BE2C (cell line): ENCODE data around the gene ZNF212.
"Not testable (repeated sequence)": the region's sequence is repeated elsewhere in the genome, so short reads cannot be mapped to it uniquely, and the experiment has no call there.

Experiments
- DNase-seq: peaks from one replicate; pipeline ENCODE4 v3.0.0-alpha.2; 2020
- H3K27me3 ChIP-seq: fragments of 250-450 bp; sonication (Bioruptor Pico); 2 replicates; pipeline ENCODE4 v1.5.1; 2020; ENCODE audit warnings: mild to moderate bottlenecking
- H3K36me3 ChIP-seq: fragments of 250-450 bp; sonication (Bioruptor Pico); 2 replicates; pipeline ENCODE4 v1.5.1; 2020; ENCODE audit warnings: mild to moderate bottlenecking
- H3K4me1 ChIP-seq: fragments of 250-450 bp; sonication (Bioruptor Pico); 2 replicates; pipeline ENCODE4 v1.5.1; 2020
- H3K4me3 ChIP-seq: 2 replicates; pipeline ENCODE4 v1.5.1; 2011; ENCODE audit warnings: low read depth, low read length
- H3K9me3 ChIP-seq: fragments of 250-450 bp; sonication (Bioruptor Pico); 2 replicates; pipeline ENCODE4 v1.5.1; 2020
- CTCF ChIP-seq: IDR thresholded peaks from 2 replicates; pipeline ENCODE4 v1.5.1; 2012; ENCODE audit warnings: mild to moderate bottlenecking, low read depth, low read length

The ZNF212 gene

GRCh38 chr7:149224352-149224751 is 15.1 kb upstream of the ZNF212 start:
- no peak overlapping the region for H3K4me3 ChIP-seq
- TF ChIP-seq CTCF = no peak
- H3K9me3 ChIP-seq = no peaks in the 10 kb centered on the region
- DNase-seq = no peak
- H3K36me3 ChIP-seq = peaks cover 29% of the 10 kb centered on the region
- no peaks in the 10 kb centered on the region for H3K27me3 ChIP-seq
- H3K4me1 ChIP-seq = no peaks in the 10 kb centered on the region

GRCh38 chr7:149225106-149225505 is 14.3 kb upstream of the ZNF212 start:
- Histone ChIP-seq H3K27me3 (peaks cover 2% of the 10 kb centered on the region), H3K9me3 (no peaks in the 10 kb centered on the region), H3K36me3 (peaks cover 22% of the 10 kb centered on the region), H3K4me3 (no peak overlapping the region), H3K4me1 (no peaks in the 10 kb centered on the region)
- DNase-seq = no peak
- no peak for TF ChIP-seq CTCF

- Histone ChIP-seq H3K9me3 (no peaks in the 10 kb centered on the region), H3K4me3 (no peak overlapping the region), H3K27me3 (peaks cover 4% of the 10 kb centered on the region), H3K36me3 (peaks cover 21% of the 10 kb centered on the region), H3K4me1 (no peaks in the 10 kb centered on the region)
- no peak for DNase-seq
- TF ChIP-seq CTCF = no peak
Observed at GRCh38 chr7:149225656-149226055, 13.8 kb upstream of the ZNF212 start.

DNA sequence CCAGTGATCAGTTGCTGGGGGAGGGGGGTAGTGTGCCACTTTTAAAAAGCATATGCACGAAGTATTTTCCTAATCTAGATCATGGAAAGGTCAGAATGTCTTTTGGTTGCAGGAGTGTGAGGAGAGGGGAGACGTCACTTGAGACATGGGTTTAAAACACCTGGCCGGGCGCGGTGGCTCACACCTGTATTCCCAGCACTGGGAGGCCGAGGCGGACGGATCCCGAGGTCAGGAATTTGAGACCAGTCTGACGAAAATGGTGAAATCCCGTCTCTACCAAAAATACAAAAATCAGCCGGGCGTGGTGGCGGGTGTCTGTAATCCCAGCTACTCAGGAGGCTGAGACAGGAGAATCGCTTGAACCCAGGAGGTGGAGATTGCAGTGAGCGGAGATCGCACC is 13.1 kb upstream of the ZNF212 start:
- H3K36me3 ChIP-seq = peaks cover 17% of the 10 kb centered on the region

DNA sequence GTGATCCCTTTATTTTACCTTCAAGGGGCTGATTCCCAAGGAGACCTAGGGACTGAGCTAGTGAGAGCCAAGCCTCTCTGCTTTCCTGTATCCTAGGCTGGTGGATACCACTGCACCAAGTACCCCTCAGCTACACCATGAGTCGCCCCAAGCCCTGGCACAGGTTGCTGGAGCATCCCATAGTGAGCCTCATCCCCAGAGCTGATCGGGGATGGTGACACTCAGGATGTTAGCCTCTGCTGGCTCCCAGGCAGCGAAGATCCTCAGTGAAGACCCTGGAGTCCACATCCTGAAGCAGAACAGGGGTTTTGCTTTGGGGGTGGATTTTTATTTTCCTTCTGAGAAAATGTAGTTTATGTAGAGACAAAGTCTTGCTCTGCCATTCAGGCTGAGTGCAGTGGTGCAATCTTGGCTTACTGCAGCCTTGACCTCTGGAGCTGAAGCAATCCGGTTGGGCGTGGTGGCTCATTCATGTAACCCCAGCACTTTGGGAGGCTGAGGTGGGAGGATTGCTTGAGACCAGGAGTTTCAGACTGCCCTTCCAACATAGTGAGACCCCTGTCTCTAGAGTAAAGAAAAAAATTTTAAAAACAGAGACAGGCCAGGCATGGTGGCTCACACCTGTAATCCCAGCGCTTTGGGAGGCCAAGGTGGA is 12.5 kb upstream of the ZNF212 start:
- H3K4me3 ChIP-seq = no peak overlapping the region
- no peak for TF ChIP-seq CTCF
- H3K27me3 ChIP-seq = peaks cover 4% of the 10 kb centered on the region
- no peaks in the 10 kb centered on the region for H3K4me1 ChIP-seq
- DNase-seq = no peak
- peaks cover 14% of the 10 kb centered on the region for H3K36me3 ChIP-seq
- H3K9me3 ChIP-seq = no peaks in the 10 kb centered on the region

More for the DNA sequence above, 13.1 kb upstream of the ZNF212 start:
- not testable (repeated sequence) for H3K9me3 ChIP-seq, H3K4me1 ChIP-seq, H3K27me3 ChIP-seq, H3K4me3 ChIP-seq, DNase-seq

DNA sequence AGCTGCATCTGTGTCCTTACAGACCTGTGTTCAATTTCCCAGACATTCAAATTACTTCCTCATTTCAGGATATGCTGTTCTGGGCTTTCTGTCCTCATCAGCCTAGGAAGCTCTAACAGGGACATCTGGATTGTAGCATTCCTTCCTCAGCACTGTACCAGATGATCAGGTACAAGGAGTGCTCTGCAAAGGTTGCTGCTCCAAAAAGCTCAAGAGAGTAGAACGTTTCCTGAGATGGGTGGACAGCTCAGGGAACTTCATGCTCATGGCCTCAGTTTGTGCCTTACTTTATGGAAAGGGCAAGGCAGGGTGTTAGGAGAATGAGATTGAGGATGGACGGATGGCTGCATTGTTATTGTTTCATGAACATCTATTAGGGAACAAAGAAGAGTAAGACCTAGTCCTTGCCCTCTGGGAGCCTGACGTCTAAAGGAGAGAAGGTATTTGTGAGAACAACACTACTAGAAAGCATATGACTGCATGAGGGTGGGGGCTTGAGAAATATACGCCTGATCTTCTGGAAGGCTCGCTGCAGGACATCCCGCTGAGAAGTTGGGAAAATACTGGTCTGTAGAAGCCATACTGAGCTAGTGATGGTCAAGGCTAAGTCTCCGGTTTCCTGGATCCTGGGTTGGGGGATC is 10.5 kb upstream of the ZNF212 start:
- Histone ChIP-seq H3K27me3 (peaks cover 4% of the 10 kb centered on the region), H3K4me3 (no peak overlapping the region), H3K9me3 (no peaks in the 10 kb centered on the region), H3K4me1 (no peaks in the 10 kb centered on the region), H3K36me3 (peaks cover 10% of the 10 kb centered on the region)
- no peak for TF ChIP-seq CTCF
- DNase-seq = no peak
